IPS-18c (cell line): ENCODE measurements around the gene WDR70.

ENCODE experiments used
- H3K4me3 ChIP-seq: 2 replicates; pipeline ENCODE4 v1.7.0; 2013; ENCODE audit warnings: low read depth, mild to moderate bottlenecking, low read length, moderate library complexity; ENCODE audit not compliant: insufficient read depth
- H3K9me3 ChIP-seq: one replicate; pipeline ENCODE4 v1.6.1; 2013; ENCODE audit warnings: mild to moderate bottlenecking, low read length, moderate library complexity; ENCODE audit not compliant: control insufficient read depth, insufficient read depth

Gene WDR70

GRCh38 chr5:37549411-37549810, 170.3 kb downstream of the WDR70 start:
- Histone ChIP-seq H3K4me3 (no peak overlapping the region), H3K9me3 (no peaks in the 10 kb centered on the region)

GRCh38 chr5:37552161-37552560, 173.0 kb downstream of the WDR70 start:
- no peak overlapping the region for H3K4me3 ChIP-seq
- no peaks in the 10 kb centered on the region for H3K9me3 ChIP-seq

GRCh38 chr5:37552770-37553719, 173.9 kb downstream of the WDR70 start:
- no peak overlapping the region for H3K4me3 ChIP-seq
- no peaks in the 10 kb centered on the region for H3K9me3 ChIP-seq

GRCh38 chr5:37553720-37554404, 174.7 kb downstream of the WDR70 start:
- Histone ChIP-seq H3K9me3 (no peaks in the 10 kb centered on the region), H3K4me3 (no peak overlapping the region)

- no peak overlapping the region for H3K4me3 ChIP-seq
- no peaks in the 10 kb centered on the region for H3K9me3 ChIP-seq
These were observed 175.3 kb downstream of the WDR70 start for GRCh38 chr5:37554405-37554739.

- Histone ChIP-seq H3K4me3 (no peak overlapping the region), H3K9me3 (no peaks in the 10 kb centered on the region)
These were observed 175.8 kb downstream of the WDR70 start for GRCh38 chr5:37554938-37555337.

- Histone ChIP-seq H3K4me3 (no peak overlapping the region), H3K9me3 (no peaks in the 10 kb centered on the region)
These were observed 178.7 kb downstream of the WDR70 start for GRCh38 chr5:37557734-37558293.

- H3K9me3 ChIP-seq: no peaks in the 10 kb centered on the region
- no peak overlapping the region for H3K4me3 ChIP-seq
These were observed 186.0 kb downstream of the WDR70 start for GRCh38 chr5:37565062-37565670.

GRCh38 chr5:37567566-37567965, 188.4 kb downstream of the WDR70 start:
- Histone ChIP-seq H3K9me3 (no peaks in the 10 kb centered on the region), H3K4me3 (no peak overlapping the region)

- Histone ChIP-seq H3K4me3 (no peak overlapping the region), H3K9me3 (no peaks in the 10 kb centered on the region)
These were observed 189.1 kb downstream of the WDR70 start for GRCh38 chr5:37568018-37568753.

GRCh38 chr5:37568893-37569292, 189.8 kb downstream of the WDR70 start:
- no peaks in the 10 kb centered on the region for H3K9me3 ChIP-seq

GRCh38 chr5:37569466-37569865, 190.3 kb downstream of the WDR70 start:
- H3K9me3 ChIP-seq: no peaks in the 10 kb centered on the region
- H3K4me3 ChIP-seq: no peak overlapping the region

More at GRCh38 chr5:37568893-37569292, 189.8 kb downstream of the WDR70 start:
- H3K4me3 ChIP-seq: no peak overlapping the region

- Histone ChIP-seq H3K9me3 (no peaks in the 10 kb centered on the region), H3K4me3 (no peak overlapping the region)
These were observed 191.5 kb downstream of the WDR70 start for GRCh38 chr5:37570597-37570996.

GRCh38 chr5:37571985-37572384, 192.9 kb downstream of the WDR70 start:
- Histone ChIP-seq H3K4me3 (no peak overlapping the region), H3K9me3 (no peaks in the 10 kb centered on the region)

- Histone ChIP-seq H3K4me3 (no peak overlapping the region), H3K9me3 (no peaks in the 10 kb centered on the region)
These were observed 196.7 kb downstream of the WDR70 start for GRCh38 chr5:37575541-37576489.

GRCh38 chr5:37576552-37576951, 197.4 kb downstream of the WDR70 start:
- no peak overlapping the region for H3K4me3 ChIP-seq

More at GRCh38 chr5:37576552-37576951, 197.4 kb downstream of the WDR70 start:
- H3K9me3 ChIP-seq: no peaks in the 10 kb centered on the region
